ENCODE measurements around the gene CLEC4G. TPM values are rescaled to one million over a fixed set of nuclear protein-coding genes. Genes with fewer than 3 reads are reported as not detected.

CLEC4G gene
- total and polyA plus RNA-seq, 2 donors (not counting 3 experiments of a cell fraction or from before 2014, with no cell fraction given): not detected

DNA sequence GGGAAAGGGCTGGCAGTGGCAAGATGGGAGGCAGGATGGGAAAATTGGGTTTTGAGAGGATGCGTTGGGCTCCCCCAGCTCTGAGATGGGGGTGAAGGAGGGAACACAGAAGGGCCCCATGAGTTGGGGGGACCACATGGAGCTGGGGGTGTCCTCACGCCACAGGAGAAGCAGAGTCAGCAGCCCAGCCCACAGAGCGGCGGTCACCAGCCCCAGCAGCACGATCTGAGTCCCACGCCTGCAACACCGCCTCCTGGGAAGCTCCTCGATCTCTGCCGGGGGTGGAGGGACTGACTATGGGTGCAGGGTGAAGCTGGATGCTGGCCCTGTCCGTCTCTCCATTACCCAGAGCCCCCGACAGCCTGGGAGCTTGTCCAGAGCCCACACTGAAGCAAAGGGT lies 33.3 kb downstream of the CLEC4G start:
- CTCF ChIA-PET: interaction anchor here (1.1 to 4.1 kb wide), 2 partner anchors 18 to 101 kb away, joined by 7 to 21 read pairs; partner anchors contain the start of gene TRAPPC5
- no peaks in the 10 kb centered on the region for H3K9me1 ChIP-seq (replicated peaks; ENCODE audit: control insufficient read depth, extremely low read depth, insufficient read depth, low read length)
- POLR2A ChIA-PET: no interaction called here
- FAIRE-seq (no peak), DNase-seq (ENCODE audit: low read depth, low spot score) (no peak)
- H3K9me3 ChIP-seq (replicated peaks; ENCODE audit: control insufficient read depth, insufficient read depth, low read length): no peaks in the 10 kb centered on the region
- no peaks in the 10 kb centered on the region for H3K79me2 ChIP-seq (ENCODE audit: control insufficient read depth, insufficient read depth, low read length)
- intact Hi-C loops (cut with micrococcal nuclease): no loop called here
- no peaks in the 10 kb centered on the region for H3K36me3 ChIP-seq (ENCODE audit: control insufficient read depth in 2 of 2, extremely low read depth in 1 of 2, insufficient read depth in 2 of 2, low read length in 2 of 2)
- no peak overlapping the region for H2AFZ ChIP-seq (ENCODE audit: low read depth, low read length)
- BruUV-seq (replicated peaks): no TSS peak
- no peaks in the 10 kb centered on the region for H4K20me1 ChIP-seq (replicated peaks; ENCODE audit: control insufficient read depth, extremely low read depth, insufficient read depth, low read length)
- no peak overlapping the region for H3K4me2 ChIP-seq (ENCODE audit: insufficient read depth, low read length)
- no peak for TF ChIP-seq GATA2 (IDR thresholded peaks at IDR 0.05; ENCODE audit: insufficient read depth, insufficient read length, low read depth, low read length)
- H3K27me3 ChIP-seq (ENCODE audit: control insufficient read depth in 2 of 2, insufficient read depth in 2 of 2, low read length in 2 of 2): no peaks in the 10 kb centered on the region
- dilution Hi-C loops (cut with MboI; ENCODE audit: extremely low pct_ligation_motif_present, low sequenced_read_pairs): no loop called here
- H3K4me1 ChIP-seq (ENCODE audit: control insufficient read depth, extremely low read depth, insufficient read depth, low read length): no peaks in the 10 kb centered on the region
- H3K4me3 ChIP-seq (replicated peaks in 1 of 3; ENCODE audit: insufficient read depth in 1 of 3, low read depth in 1 of 3, low read length in 3 of 3): no peak overlapping the region
- no peak overlapping the region for H3K9ac ChIP-seq (replicated peaks; ENCODE audit: extremely low read depth, insufficient read depth, low read length)
- no peak overlapping the region for H3K27ac ChIP-seq (ENCODE audit: insufficient read depth, low read depth, low read length)

DNA sequence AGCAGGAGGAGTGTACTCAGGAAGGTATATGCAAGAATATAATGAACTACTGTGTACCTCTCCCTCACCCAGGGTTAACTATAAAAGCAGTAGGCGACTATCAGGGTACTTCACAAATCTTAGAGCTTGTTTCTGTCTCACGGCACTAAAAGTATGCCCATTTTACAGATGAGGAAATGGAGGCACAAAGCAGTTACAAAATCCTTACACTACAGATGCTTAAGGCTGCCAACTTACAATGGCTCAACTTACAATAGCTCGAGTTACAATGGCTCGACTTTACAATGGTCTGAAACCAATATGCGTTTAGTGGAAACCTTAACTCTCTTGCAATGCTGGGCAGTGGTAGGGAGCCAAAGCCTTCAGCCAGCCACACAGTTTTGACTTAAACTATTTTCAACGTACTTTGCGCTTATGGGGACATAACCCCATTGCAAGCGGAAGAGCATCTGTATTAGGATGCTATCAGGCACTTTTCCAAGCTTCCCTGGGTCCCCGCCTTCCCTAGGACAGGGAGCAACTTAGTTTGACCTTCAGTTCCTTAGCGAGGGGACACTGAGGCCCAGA lies 34.1 kb downstream of the CLEC4G start:
- no peak overlapping the region for H3K27ac ChIP-seq (ENCODE audit: insufficient read depth, low read depth, low read length)
- CTCF ChIA-PET: interaction anchor here (4.1 kb wide), 1 partner anchor 17 kb away, joined by 21 read pairs; the partner anchor contains the start of gene TRAPPC5
- no peak overlapping the region for H3K9ac ChIP-seq (replicated peaks; ENCODE audit: extremely low read depth, insufficient read depth, low read length)
- DNase-seq (ENCODE audit: low read depth, low spot score) (no peak), FAIRE-seq (no peak)
- no peaks in the 10 kb centered on the region for H3K4me1 ChIP-seq (ENCODE audit: control insufficient read depth, extremely low read depth, insufficient read depth, low read length)
- no peaks in the 10 kb centered on the region for H3K79me2 ChIP-seq (ENCODE audit: control insufficient read depth, insufficient read depth, low read length)
- H2AFZ ChIP-seq (ENCODE audit: low read depth, low read length): no peak overlapping the region
- POLR2A ChIA-PET: no interaction called here
- no peaks in the 10 kb centered on the region for H3K9me3 ChIP-seq (replicated peaks; ENCODE audit: control insufficient read depth, insufficient read depth, low read length)
- H3K9me1 ChIP-seq (replicated peaks; ENCODE audit: control insufficient read depth, extremely low read depth, insufficient read depth, low read length): no peaks in the 10 kb centered on the region
- BruUV-seq (replicated peaks): no TSS peak
- H3K4me2 ChIP-seq (ENCODE audit: insufficient read depth, low read length): no peak overlapping the region
- H3K27me3 ChIP-seq (ENCODE audit: control insufficient read depth in 2 of 2, insufficient read depth in 2 of 2, low read length in 2 of 2): no peaks in the 10 kb centered on the region
- no peak overlapping the region for H3K4me3 ChIP-seq (replicated peaks in 1 of 3; ENCODE audit: insufficient read depth in 1 of 3, low read depth in 1 of 3, low read length in 3 of 3)
- no peak for TF ChIP-seq EZH2 (IDR thresholded peaks at IDR 0.05; ENCODE audit: borderline replicate concordance, low read depth, low read length, severe bottlenecking)
- no peak for TF ChIP-seq POLR2AphosphoS5 (IDR thresholded peaks at IDR 0.05; ENCODE audit: insufficient read depth, low read depth, low read length)
- TF ChIP-seq POLR2A (IDR thresholded peaks at IDR 0.05; ENCODE audit: low read depth, low read length): no peak
- TF ChIP-seq, protein P1, sequence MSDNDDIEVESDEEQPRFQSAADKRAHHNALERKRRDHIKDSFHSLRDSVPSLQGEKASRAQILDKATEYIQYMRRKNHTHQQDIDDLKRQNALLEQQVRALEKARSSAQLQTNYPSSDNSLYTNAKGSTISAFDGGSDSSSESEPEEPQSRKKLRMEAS (IDR thresholded peaks at IDR 0.05; ENCODE audit: insufficient read depth, insufficient read length): no peak
- TF ChIP-seq, protein P2, sequence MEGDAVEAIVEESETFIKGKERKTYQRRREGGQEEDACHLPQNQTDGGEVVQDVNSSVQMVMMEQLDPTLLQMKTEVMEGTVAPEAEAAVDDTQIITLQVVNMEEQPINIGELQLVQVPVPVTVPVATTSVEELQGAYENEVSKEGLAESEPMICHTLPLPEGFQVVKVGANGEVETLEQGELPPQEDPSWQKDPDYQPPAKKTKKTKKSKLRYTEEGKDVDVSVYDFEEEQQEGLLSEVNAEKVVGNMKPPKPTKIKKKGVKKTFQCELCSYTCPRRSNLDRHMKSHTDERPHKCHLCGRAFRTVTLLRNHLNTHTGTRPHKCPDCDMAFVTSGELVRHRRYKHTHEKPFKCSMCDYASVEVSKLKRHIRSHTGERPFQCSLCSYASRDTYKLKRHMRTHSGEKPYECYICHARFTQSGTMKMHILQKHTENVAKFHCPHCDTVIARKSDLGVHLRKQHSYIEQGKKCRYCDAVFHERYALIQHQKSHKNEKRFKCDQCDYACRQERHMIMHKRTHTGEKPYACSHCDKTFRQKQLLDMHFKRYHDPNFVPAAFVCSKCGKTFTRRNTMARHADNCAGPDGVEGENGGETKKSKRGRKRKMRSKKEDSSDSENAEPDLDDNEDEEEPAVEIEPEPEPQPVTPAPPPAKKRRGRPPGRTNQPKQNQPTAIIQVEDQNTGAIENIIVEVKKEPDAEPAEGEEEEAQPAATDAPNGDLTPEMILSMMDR (IDR thresholded peaks at IDR 0.05; ENCODE audit: extremely low read depth in 1 of 2, insufficient read depth in 1 of 2, low read depth in 1 of 2, low read length in 2 of 2): no peak
- no peak for TF ChIP-seq GATA2 (IDR thresholded peaks at IDR 0.05; ENCODE audit: insufficient read depth, insufficient read length, low read depth, low read length)
- TF ChIP-seq JUN (IDR thresholded peaks at IDR 0.05; ENCODE audit: borderline replicate concordance, insufficient read depth, insufficient read length, low read depth): no peak
- no peak for TF ChIP-seq FOS (IDR thresholded peaks at IDR 0.05; ENCODE audit: borderline replicate concordance, insufficient read depth, low read length)
- no peak for TF ChIP-seq MYC (IDR thresholded peaks at IDR 0.05; ENCODE audit: low read depth, low read length)
- no peaks in the 10 kb centered on the region for H4K20me1 ChIP-seq (replicated peaks; ENCODE audit: control insufficient read depth, extremely low read depth, insufficient read depth, low read length)
- intact Hi-C loops (cut with micrococcal nuclease) (no loop called here), dilution Hi-C loops (cut with MboI; ENCODE audit: extremely low pct_ligation_motif_present, low sequenced_read_pairs) (no loop called here)
- H3K36me3 ChIP-seq (ENCODE audit: control insufficient read depth in 2 of 2, extremely low read depth in 1 of 2, insufficient read depth in 2 of 2, low read length in 2 of 2): no peaks in the 10 kb centered on the region

All from endothelial cell of umbilical vein (primary cell).